Stimulated activated CD4-positive, alpha-beta T cell treated with anti-CD3 and anti-CD28 coated beads, TNF-alpha, amount 100 ng/mL, for 24 hours (primary cell): ENCODE measurements around the gene ZMYND10.

Experiments used
- DNase-seq, 3 experiments: peaks; one replicate each; pipeline ENCODE4 v3.0.0-alpha.2; 2020; ENCODE audit warnings: low read depth in 3 of 3

The ZMYND10 gene

GRCh38 chr3:50347187-50347813 lies 1.8 kb upstream of the ZMYND10 start:
- DNase-seq = peak; percentile 45 to 68 (median 62)

DNA sequence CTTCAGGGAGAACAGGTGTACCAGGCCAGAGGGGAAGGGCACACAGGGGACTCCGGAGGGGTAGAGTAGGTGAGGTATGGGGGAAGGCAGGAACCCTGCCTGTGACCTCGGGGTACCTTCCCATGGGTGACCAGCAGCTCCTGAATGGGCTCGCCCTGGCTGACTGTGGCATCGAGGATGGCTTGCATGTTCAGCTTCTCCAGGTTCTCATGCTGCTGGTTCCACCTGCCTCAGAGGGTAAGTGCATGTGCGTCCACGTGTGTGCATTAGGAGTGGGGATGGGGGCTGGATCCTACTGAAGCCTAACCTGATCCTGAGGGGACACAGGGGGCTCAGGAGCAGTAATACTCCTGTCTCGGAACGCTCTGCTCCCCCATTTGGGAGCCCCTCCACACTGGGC lies 524 bp downstream of the ZMYND10 start:
- DNase-seq = no peak

DNA sequence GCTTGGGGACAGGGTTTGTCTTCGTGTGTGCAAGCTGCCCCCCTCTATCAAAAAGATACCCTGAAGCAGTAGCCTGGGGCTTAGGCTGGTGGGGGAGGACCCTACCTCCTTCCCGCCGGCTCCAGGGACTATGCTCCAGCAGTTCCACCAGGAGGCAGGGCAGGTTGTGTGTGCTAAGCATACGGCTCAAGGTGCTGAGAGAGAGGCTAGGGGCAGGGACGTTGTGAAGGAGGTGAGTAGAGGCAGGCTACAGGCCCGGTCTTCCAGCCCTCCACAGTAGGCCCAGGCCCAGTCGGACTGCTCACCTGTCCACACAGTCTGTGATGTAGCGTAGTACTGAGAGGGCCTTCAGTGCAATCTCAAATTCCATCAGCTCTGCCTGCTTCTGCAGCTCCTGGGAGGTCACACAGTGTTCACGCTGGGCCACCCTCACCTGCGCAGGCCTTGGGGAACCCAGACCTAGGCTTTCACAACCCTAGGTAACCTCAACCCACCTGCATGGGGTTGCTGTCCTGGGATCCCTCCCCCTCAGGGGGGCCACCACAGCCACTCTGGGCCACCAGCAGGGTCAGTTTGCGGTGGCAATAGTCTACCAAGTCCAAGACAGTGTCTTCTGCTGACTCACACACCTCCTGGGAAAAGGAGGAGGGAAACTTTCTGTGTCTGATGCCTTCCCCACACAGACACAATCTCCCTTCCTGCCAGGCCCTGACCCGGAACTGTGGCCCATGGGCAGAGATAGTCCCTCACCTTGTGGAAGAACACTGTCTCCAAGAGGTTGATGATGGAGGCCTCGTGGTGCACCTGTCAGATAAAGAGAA lies 2.5 kb downstream of the ZMYND10 start:
- no peak for DNase-seq

DNA sequence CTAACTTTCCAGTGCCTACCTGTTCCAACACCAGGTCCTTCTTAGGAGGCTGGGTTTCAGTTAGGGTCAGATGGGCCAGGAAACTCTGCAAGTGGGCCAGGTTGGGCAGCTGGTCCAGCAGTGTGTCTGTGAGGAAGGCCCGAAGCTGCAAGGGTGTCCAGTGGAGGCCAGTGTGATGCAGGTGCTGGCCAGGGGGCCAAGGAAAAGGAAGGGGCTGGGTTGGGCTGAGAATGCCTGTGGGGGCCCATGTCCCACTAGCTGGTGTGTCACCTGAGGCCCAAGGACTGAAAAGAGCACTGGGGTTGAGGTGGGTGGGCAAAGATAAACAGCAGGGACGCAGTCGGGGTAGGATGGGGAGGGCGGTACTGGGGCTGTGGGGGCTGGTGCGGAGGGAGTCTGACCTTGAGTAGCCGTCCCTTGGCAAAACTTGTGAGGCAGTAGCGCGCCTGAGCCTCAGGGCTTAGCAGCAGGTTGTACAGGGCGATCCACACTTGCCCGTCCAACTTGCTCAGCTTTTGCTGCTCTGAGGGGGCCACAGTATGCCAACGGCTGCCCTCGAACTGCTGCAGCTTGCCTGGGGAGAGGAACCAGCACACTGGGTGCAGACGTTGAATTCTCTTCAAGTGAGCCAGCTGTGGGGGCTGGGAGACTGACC lies 3.4 kb downstream of the ZMYND10 start:
- no peak for DNase-seq

- DNase-seq = no peak
These were observed 4.0 kb downstream of the ZMYND10 start for GRCh38 chr3:50341537-50341936.

DNA sequence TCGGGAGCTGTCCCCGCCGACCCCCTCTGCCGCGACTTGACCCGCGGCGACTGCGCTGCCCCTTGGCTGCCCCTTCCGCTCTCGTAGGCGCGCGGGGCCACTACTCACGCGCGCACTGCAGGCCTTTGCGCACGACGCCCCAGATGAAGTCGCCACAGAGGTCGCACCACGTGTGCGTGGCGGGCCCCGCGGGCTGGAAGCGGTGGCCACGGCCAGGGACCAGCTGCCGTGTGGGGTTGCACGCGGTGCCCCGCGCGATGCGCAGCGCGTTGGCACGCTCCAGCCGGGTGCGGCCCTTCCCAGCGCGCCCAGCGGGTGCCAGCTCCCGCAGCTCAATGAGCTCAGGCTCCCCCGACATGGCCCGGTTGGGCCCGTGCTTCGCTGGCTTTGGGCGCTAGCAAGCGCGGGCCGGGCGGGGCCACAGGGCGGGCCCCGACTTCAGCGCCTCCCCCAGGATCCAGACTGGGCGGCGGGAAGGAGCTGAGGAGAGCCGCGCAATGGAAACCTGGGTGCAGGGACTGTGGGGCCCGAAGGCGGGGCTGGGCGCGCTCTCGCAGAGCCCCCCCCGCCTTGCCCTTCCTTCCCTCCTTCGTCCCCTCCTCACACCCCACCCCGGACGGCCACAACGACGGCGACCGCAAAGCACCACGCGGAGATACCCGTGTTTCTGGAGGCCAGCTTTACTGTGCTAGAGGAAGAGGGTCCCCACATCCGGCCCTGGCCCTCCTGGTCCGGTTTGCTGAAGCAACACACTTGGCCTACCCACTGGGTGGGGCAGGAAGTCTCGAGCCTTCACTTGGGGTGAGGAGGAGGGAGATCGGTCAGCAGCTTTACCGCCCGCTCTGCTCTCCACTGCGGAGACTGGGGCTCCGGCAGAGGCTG lies 4.8 kb downstream of the ZMYND10 start, which contains the start of gene RASSF1:
Gene RASSF1 (minus strand): TSS at position 389 of the 882 bp plus-strand sequence. CDS start 31 bp downstream, at position 358.
- peak in 2 of 3 experiments; percentile 59 to 82 for DNase-seq

- DNase-seq = no peak
These were observed 5.4 kb downstream of the ZMYND10 start for GRCh38 chr3:50340147-50340447.

GRCh38 chr3:50339485-50340146 lies 5.9 kb downstream of the ZMYND10 start:
- no peak for DNase-seq

DNA sequence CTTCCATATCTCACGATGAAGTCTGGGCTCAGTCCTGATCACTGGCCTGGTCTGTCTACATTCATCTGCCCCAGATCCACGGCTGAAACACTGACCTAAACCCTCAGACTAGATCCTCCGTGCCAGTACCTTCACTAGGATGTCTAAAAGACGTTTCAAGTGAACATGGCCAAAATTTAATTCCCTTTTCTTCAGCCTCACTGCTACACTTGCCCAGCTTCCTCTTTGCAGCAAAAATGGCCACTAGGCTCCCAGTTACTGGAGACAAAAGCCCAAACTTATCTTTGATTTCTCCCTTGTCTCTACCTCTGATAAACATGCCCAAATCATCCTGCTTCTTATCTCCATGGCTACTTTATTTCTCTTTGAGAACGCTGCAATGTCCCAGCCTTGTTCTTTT lies 6.6 kb downstream of the ZMYND10 start:
- no peak for DNase-seq

GRCh38 chr3:50337175-50337861 lies 8.2 kb downstream of the ZMYND10 start:
- DNase-seq = peak; percentile 94 to 98 (median 96)

DNA sequence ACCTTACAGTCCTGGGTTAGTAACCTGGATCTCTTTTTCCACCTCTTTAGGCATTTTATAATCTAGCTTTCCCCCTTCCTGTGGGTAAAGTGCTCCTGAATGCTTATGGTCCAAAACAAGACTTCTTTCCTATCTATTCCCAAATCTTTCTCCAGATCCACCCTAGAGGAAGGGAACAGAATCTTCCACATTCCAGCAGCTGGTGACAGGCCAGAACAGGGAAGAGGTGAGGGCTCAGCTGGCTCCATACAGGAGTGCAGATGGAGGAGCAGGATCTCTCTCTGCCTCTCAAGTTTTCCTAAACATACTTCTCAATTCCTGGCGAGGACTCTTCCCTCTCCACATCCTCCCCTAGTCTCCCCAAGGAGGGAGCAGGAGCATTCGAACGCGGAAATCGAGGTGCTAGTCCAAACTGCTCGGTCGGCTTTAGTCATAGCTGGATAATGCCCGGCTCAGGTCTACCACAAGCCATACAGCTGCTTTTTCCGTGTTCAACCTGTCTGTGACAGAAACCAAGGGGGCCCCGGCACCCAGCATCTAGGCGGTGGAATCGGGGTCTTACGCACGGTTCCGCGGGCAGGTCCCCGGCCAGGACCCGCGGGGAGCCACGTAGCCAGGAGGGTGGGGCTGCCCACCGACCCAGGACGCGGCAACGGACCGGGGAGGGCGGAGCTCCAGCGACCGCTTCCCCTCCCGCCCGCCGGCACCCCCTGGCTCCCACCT lies 8.9 kb downstream of the ZMYND10 start:
- peak in 1 of 3 experiments; percentile 27 for DNase-seq

DNA sequence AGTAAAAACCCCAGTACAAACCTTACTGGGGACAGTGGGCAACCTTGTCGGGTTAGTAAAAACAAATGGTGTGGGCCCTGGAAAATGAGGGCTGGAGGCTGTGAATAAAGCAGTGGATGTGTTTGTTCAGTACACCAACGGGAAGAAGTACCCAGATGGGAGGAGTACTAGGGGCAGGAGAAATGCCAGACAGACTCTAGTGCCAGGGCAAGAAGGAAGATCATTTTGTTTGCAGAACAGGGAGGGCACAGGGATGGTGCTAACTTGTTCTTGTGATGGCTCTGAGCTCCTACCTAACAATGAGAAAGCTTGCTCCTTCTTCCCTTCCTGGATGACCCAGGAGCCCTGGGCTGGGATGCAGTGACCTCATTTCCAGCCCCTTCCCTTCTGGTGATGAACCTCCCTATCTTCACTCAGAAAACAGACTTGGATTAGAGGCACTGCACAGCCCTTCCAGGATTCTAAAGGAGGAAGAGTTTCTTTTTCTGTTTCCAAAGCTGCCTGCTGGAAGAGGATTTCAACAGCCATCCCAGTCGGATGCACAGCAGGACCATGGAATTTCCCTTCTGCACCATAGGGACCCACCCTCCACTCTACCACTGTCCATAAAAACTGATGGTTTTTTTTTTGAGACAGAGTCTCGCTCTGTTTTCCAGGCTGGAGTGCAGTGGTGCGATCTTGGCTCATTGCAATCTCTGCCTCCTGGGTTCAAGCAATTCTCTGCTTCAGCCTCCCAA lies 11.0 kb downstream of the ZMYND10 start:
- no peak for DNase-seq

DNA sequence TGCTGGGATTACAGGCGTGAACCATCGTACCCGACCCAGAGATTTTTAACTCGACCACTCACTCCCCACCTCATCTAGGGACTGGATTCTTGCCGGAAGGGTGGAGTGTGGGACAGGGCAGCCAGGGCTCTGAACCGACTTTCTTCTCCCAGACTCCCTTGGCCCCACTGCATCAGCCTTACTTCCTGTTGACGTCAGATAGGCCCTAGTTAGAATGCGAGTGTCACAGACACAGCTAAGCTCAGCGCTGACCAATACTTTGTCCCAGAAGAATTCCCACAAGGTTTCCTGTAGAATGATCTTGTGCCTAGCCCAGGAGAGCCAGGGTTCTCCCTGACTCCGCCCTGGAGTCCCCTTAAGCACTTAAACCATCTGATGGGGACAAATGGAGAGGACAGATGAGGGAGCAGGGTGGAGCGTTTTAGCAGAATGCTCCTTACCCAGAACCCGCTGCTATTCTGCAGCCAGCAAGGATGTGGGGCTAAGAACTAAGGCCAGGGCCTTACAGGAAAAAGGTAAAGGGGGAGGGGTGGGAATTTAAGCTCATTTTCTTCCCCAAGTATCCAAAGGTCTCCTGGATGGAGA lies 11.7 kb downstream of the ZMYND10 start:
- no peak for DNase-seq

DNA sequence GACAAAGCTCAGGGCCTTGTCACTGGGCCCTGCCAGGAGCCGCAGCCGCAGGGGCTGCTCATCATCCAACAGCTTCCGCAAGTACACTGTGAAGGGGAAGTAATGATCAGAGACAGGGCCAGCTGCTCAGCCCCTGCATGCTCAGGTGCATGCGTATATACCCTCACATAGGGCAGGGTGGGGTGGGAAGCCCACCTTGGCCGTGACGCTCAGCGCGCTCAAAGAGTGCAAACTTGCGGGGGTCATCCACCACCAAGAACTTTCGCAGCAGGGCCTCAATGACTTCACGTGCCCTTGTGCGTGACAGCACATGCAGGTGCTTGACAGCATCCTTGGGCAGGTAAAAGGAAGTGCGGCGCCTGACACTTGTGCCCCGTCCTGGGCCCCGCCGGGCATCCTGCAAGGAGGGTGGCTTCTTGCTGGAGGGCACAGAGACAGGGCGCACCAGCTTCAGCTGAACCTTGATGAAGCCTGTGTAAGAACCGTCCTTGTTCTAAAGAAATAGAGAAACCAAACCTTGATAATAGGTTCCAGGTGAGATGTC lies 14.1 kb downstream of the ZMYND10 start:
- no peak for DNase-seq

DNA sequence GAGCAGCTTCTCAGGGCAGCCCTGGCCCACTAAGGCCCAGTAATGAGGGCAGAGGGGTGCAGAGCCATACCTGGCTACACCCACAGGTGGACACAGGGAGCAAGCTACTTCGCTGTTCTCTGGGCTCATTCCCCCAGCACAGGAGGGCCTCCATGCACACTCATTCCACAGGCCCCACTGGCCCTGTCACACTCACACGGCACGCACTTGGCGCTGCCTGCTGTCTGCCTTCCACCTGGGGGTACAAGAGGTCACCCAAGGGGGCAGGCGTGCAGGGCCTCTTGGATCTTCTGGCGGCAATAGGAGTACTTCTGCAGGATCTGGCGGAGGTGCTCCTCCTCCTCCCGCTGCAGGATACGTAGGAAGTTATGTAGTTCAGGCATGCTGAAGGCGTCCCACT lies 15.2 kb downstream of the ZMYND10 start:
- DNase-seq = no peak

DNA sequence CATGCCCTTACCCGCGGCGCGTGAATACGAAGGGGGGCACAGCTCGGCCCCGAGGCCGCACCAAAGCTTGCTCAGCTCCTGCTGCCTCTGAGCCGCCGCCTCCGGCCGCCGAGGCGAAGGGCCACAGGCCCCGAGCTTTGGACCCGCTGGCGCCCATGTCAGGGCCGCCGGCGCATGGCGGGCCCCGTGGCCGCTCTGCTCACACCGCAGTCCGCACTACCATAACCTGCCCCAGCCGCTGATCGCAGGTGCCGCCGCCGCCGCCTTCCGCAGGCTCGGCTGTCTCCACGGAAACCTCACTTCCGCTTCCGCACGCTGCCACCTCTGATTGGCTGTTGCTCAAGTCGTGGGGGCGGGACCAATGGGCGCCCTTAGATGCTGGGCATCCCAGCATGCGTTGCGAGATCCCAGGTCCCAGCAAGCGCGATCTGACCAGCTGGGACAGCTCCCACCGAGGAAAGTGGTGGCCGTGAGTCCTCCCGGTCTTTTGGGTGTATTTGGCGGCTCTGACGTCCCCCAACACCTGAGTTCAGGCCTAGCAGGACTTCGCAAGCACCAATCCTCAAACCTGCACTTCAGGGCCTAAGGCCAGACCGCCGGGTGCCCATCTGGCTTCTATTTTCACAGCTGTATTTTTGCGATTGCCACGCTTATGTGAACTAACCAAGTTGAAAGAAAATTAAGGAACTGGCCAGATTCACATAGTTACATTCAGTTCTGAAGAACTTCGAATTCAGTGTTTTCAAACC lies 17.4 kb downstream of the ZMYND10 start, which contains the start of gene TUSC2:
Gene TUSC2 (minus strand): TSS at position 281 of the 749 bp plus-strand sequence. CDS start 124 bp downstream, at position 157.
- DNase-seq = peak; percentile 89 to 96 (median 92)

DNA sequence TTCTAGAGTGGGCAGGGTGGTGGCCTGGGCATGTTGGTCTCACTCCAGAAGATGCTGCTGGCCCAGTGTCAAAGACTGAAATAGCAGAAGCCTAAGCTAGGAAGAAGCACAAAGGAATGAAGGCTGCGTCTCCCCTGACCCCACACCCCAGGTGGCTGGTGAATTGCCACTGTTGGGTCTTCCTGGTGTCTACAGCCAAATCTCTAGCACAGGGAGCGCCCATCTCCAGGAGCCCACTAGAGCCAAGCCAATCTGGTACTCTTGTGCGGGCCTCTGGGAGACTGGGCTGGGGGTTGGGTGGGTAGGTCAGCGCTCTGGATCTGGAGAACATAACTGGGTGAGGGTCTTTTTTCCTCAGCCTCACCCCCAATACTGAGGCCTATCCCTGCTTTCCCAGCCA lies 18.4 kb downstream of the ZMYND10 start:
- no peak for DNase-seq

DNA sequence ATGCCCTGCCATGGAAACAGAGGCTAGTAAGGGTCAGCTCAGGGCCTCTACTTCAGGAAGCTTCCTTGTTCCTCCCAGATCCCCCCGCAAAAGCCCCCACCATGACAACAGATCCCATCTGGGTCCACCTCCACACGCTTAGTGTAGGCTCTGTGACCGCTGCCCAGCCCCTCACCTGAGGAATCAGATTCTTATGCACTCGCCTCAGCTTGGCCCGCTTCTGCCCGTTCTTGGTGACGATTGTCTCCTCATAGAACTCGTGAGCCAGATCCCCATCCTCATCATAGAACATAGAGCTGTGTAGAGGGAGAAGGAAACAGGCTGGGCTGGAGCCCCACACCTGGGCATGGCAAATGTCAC lies 19.4 kb downstream of the ZMYND10 start:
- DNase-seq = no peak
